Neural cell (in vitro differentiated cells): ENCODE data around the gene PPIG. TPM values are rescaled to one million over a fixed set of nuclear protein-coding genes. Genes with fewer than 3 reads are reported as not detected.

Experiments used
- H2AFZ ChIP-seq: fragments of 200-600, 300-800 bp; sonication (generic), shearing (Covaris generic); 2 replicates; pipeline ENCODE4 v1.6.0; 2014; ENCODE audit warnings: low read depth, mild to moderate bottlenecking, antibody characterized with exemption, low read length, moderate library complexity
- H3F3A ChIP-seq: fragments of 200-600 bp; shearing (Covaris generic); 2 replicates; pipeline ENCODE4 v1.6.1; 2016; ENCODE audit warnings: mild to moderate bottlenecking, moderate library complexity, mixed read lengths, antibody characterized with exemption, low read length; ENCODE audit not compliant: insufficient read depth, poor library complexity, severe bottlenecking
- H3K27ac ChIP-seq: fragments of 200-600, 300-800 bp; sonication (generic), shearing (Covaris generic); 2 replicates; pipeline ENCODE4 v1.5.1; 2014; ENCODE audit warnings: mild to moderate bottlenecking, low read length, moderate library complexity
- H3K27me3 ChIP-seq: fragments of 300-800, 200-600 bp; sonication (generic), shearing (Covaris generic); 2 replicates; pipeline ENCODE4 v1.6.0; 2014; ENCODE audit warnings: mild to moderate bottlenecking, low read depth, low read length, moderate library complexity; ENCODE audit not compliant: insufficient read depth
- H3K36me3 ChIP-seq: fragments of 300-800, 200-600 bp; sonication (generic), shearing (Covaris generic); 2 replicates; pipeline ENCODE4 v1.5.1; 2014; ENCODE audit warnings: mild to moderate bottlenecking, antibody characterized with exemption, low read length, moderate library complexity; ENCODE audit not compliant: insufficient read depth
- H3K4me2 ChIP-seq: fragments of 300-800, 200-600 bp; sonication (generic), shearing (Covaris generic); 2 replicates; pipeline ENCODE4 v1.6.0; 2014; ENCODE audit warnings: mild to moderate bottlenecking, low read length
- H3K4me3 ChIP-seq: fragments of 300-800, 200-600 bp; sonication (generic), shearing (Covaris generic); 2 replicates; pipeline ENCODE4 v1.5.1; 2014; ENCODE audit warnings: mild to moderate bottlenecking, low read length, moderate library complexity
- H3K79me2 ChIP-seq: fragments of 200-600 bp; shearing (Covaris generic); replicated peaks from 2 replicates; pipeline ENCODE4 v1.6.0; 2014; ENCODE audit warnings: mild to moderate bottlenecking, low read length, moderate library complexity; ENCODE audit not compliant: insufficient read depth
- H3K9ac ChIP-seq: fragments of 300-800, 200-600 bp; sonication (generic), shearing (Covaris generic); 2 replicates; pipeline ENCODE4 v1.6.1; 2016; ENCODE audit warnings: mild to moderate bottlenecking, low read length, mixed read lengths
- H3K9me2 ChIP-seq: fragments of 200-600 bp; shearing (Covaris generic); 2 replicates; pipeline ENCODE4 v1.6.1; 2016; ENCODE audit warnings: mild to moderate bottlenecking, low read length, mixed read lengths; ENCODE audit not compliant: insufficient read depth
- H3K9me3 ChIP-seq: fragments of 200-600, 300-800 bp; sonication (generic), shearing (Covaris generic); 2 replicates; pipeline ENCODE4 v1.6.1; 2016; ENCODE audit warnings: mild to moderate bottlenecking, mixed run types, low read length, moderate library complexity, mixed read lengths
- H4K20me1 ChIP-seq: fragments of 200-600 bp; shearing (Covaris generic); 2 replicates; pipeline ENCODE4 v1.6.1; 2016; ENCODE audit warnings: mild to moderate bottlenecking, mixed run types; ENCODE audit not compliant: insufficient read depth
- CTCF ChIP-seq: fragments of 450-650 bp; IDR thresholded peaks from 2 replicates; pipeline ENCODE4 v1.5.1; 2014; ENCODE audit warnings: antibody characterized with exemption, mild to moderate bottlenecking, moderate library complexity; ENCODE audit not compliant: poor library complexity, severe bottlenecking
- EP300 ChIP-seq: fragments of 450-650 bp; conservative IDR thresholded peaks from 2 replicates; pipeline ENCODE4 v1.6.1; 2014; ENCODE audit warnings: antibody characterized with exemption, mild to moderate bottlenecking, moderate library complexity; ENCODE audit not compliant: poor library complexity, severe bottlenecking
- EZH2 ChIP-seq: fragments of 200-600, 300-800 bp; shearing (Covaris generic), sonication (generic); IDR thresholded peaks from 2 replicates; pipeline ENCODE4 v1.6.1; 2014; ENCODE audit warnings: antibody characterized with exemption, low read length, borderline replicate concordance, mild to moderate bottlenecking; ENCODE audit not compliant: insufficient read depth, poor library complexity, severe bottlenecking
- MXI1 ChIP-seq: fragments of 450-650 bp; conservative IDR thresholded peaks from 2 replicates; pipeline ENCODE4 v1.6.1; 2014; ENCODE audit warnings: antibody characterized with exemption, mild to moderate bottlenecking; ENCODE audit not compliant: poor library complexity, severe bottlenecking
- POLR2AphosphoS5 ChIP-seq: IDR thresholded peaks from 2 replicates; pipeline ENCODE4 v1.6.1; 2012
- RAD21 ChIP-seq: fragments of 450-650 bp; conservative IDR thresholded peaks from 2 replicates; pipeline ENCODE4 v1.6.1; 2014; ENCODE audit warnings: antibody characterized with exemption, mild to moderate bottlenecking, moderate library complexity
- SMC3 ChIP-seq: fragments of 450-650 bp; conservative IDR thresholded peaks from 2 replicates; pipeline ENCODE4 v1.6.1; 2014; ENCODE audit warnings: antibody characterized with exemption, mild to moderate bottlenecking, moderate library complexity; ENCODE audit not compliant: poor library complexity
- TAF1 ChIP-seq: IDR thresholded peaks from 2 replicates; pipeline ENCODE4 v1.6.1; 2012; ENCODE audit warnings: low read depth
- polyA plus RNA-seq: library from polyadenylated mRNA; depleted of rRNA; stranded (reverse); fragments of >200 nt; gene quantifications from 2 replicates; pipeline ENCODE4 v1.2.3, GENCODE V29; 2014
- TF ChIP-seq, protein P1 (sequence below): IDR thresholded peaks from 2 replicates; pipeline ENCODE4 v1.6.1; 2012; ENCODE audit warnings: borderline replicate concordance

The PPIG gene
- polyA plus RNA-seq, 1 donor from 2014 or later: 45.0 TPM

- Histone ChIP-seq H3K9me3 (no peaks in the 10 kb centered on the region), H3K4me2 (no peak overlapping the region), H4K20me1 (no peaks in the 10 kb centered on the region), H3K9me2 (no peaks in the 10 kb centered on the region), H3F3A (no peaks in the 10 kb centered on the region), H2AFZ (no peak overlapping the region), H3K79me2 (no peaks in the 10 kb centered on the region), H3K9ac (no peak overlapping the region), H3K27ac (no peak overlapping the region), H3K36me3 (no peaks in the 10 kb centered on the region), H3K4me3 (no peak overlapping the region), H3K27me3 (no peaks in the 10 kb centered on the region)
- TF ChIP-seq, protein P1, sequence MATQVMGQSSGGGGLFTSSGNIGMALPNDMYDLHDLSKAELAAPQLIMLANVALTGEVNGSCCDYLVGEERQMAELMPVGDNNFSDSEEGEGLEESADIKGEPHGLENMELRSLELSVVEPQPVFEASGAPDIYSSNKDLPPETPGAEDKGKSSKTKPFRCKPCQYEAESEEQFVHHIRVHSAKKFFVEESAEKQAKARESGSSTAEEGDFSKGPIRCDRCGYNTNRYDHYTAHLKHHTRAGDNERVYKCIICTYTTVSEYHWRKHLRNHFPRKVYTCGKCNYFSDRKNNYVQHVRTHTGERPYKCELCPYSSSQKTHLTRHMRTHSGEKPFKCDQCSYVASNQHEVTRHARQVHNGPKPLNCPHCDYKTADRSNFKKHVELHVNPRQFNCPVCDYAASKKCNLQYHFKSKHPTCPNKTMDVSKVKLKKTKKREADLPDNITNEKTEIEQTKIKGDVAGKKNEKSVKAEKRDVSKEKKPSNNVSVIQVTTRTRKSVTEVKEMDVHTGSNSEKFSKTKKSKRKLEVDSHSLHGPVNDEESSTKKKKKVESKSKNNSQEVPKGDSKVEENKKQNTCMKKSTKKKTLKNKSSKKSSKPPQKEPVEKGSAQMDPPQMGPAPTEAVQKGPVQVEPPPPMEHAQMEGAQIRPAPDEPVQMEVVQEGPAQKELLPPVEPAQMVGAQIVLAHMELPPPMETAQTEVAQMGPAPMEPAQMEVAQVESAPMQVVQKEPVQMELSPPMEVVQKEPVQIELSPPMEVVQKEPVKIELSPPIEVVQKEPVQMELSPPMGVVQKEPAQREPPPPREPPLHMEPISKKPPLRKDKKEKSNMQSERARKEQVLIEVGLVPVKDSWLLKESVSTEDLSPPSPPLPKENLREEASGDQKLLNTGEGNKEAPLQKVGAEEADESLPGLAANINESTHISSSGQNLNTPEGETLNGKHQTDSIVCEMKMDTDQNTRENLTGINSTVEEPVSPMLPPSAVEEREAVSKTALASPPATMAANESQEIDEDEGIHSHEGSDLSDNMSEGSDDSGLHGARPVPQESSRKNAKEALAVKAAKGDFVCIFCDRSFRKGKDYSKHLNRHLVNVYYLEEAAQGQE: no peak
- no peak for TF ChIP-seq EP300
- TF ChIP-seq CTCF: no peak
- no peak for TF ChIP-seq TAF1
- TF ChIP-seq POLR2AphosphoS5: no peak
- TF ChIP-seq RAD21: no peak
- TF ChIP-seq EZH2: no peak
- TF ChIP-seq SMC3: no peak
- no peak for TF ChIP-seq MXI1
Measured at GRCh38 chr2:169619946-169620345, 35.8 kb downstream of the PPIG start.

DNA sequence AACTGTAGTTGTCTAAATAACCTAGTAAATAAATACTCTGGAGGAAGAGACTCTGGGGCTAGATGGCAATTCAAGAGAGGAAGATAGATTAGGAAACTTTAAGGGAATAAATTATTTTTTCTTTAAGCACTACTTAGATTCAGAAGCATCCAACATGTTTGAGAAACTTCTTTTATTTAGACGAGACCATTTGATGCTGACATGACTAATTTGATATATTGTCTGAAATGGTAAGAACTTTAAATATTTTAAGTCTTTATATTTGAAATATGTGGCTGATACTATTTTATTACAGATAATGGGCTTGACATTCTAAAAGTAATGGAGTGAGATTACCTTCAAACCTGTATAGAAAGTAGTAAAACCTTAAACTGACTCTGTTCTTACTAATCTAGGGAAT, 36.4 kb downstream of the PPIG start:
- Histone ChIP-seq H3K36me3 (no peaks in the 10 kb centered on the region), H3K79me2 (no peaks in the 10 kb centered on the region)
- no peak for TF ChIP-seq EP300
- no peak for TF ChIP-seq TAF1
- TF ChIP-seq CTCF: no peak
- TF ChIP-seq SMC3: no peak
- TF ChIP-seq, protein P1: no peak
- TF ChIP-seq RAD21: no peak
- TF ChIP-seq MXI1: no peak
- no peak for TF ChIP-seq EZH2
- TF ChIP-seq POLR2AphosphoS5: no peak

More for the DNA sequence above, 36.4 kb downstream of the PPIG start:
- H4K20me1 ChIP-seq: no peaks in the 10 kb centered on the region
- no peak overlapping the region for H3K4me2 ChIP-seq
- no peaks in the 10 kb centered on the region for H3K9me3 ChIP-seq
- no peak overlapping the region for H3K9ac ChIP-seq
- no peak overlapping the region for H3K27ac ChIP-seq
- no peaks in the 10 kb centered on the region for H3K9me2 ChIP-seq
- no peak overlapping the region for H2AFZ ChIP-seq
- no peaks in the 10 kb centered on the region for H3F3A ChIP-seq
- no peak overlapping the region for H3K4me3 ChIP-seq
- no peaks in the 10 kb centered on the region for H3K27me3 ChIP-seq
